GM12891 (cell line): Measurements from ENCODE around the gene PEF1.

Source experiments
- POLR2A ChIP-seq: IDR thresholded peaks from 2 replicates; pipeline ENCODE4 v1.6.1; 2011; ENCODE audit warnings: low read depth, low read length, control low read depth
- POLR2AphosphoS5 ChIP-seq: IDR thresholded peaks from 2 replicates; pipeline ENCODE4 v1.6.1; 2011; ENCODE audit warnings: low read depth, low read length, control low read depth
- POU2F2 ChIP-seq: IDR thresholded peaks from 2 replicates; pipeline ENCODE4 v1.6.1; 2011; ENCODE audit warnings: low read depth, mild to moderate bottlenecking, control low read depth, low read length, moderate library complexity
- TAF1 ChIP-seq: IDR thresholded peaks from 2 replicates; pipeline ENCODE4 v1.6.1; 2011; ENCODE audit warnings: low read depth, low read length, control low read depth

GRCh38 chr1:31624731-31625514 lies 19.8 kb downstream of the PEF1 start:
- TF ChIP-seq POLR2AphosphoS5: no peak
- no peak for TF ChIP-seq POLR2A
- no peak for TF ChIP-seq POU2F2
- TF ChIP-seq TAF1: no peak
